Thoracic aorta endothelial cell (primary cell): ENCODE measurements around the gene FABP3. TPM values are rescaled to one million over a fixed set of nuclear protein-coding genes. Genes with fewer than 3 reads are reported as not detected.

Experiments
- total RNA-seq: library from RNA; depleted of rRNA; stranded (reverse); fragments of >200 nt; gene quantifications from 2 replicates; pipeline ENCODE4 v1.2.3, GENCODE V29; 2012

FABP3 gene
- total RNA-seq, result not detected in 2 replicates

GRCh38 chr1:31373056-31373896 lies at the start of gene FABP3:
Gene FABP3 (minus strand): TSS chr1:31373076. CDS start chr1:31373014, 62 bp downstream.

GRCh38 chr1:31412732-31413404 lies 40.0 kb upstream of the FABP3 start, which contains the start of gene SERINC2:
Gene SERINC2 (plus strand): TSS chr1:31413213. CDS start chr1:31413266, 53 bp downstream.

Other genes with a start within 250 kb of the FABP3 start
- gene NKAIN1, start 133.2 kb downstream of the FABP3 start, total RNA-seq, result 0.07 TPM in 1 of 2 replicates, not detected in the other
- 130 and 169 TPM in 2 replicates for gene SNRNP40, start 76.3 kb downstream of the FABP3 start, total RNA-seq
- 41.8 and 42.4 TPM in 2 replicates for gene ZCCHC17, start 76.0 kb downstream of the FABP3 start, total RNA-seq
- 6.0 and 7.0 TPM in 2 replicates for gene SERINC2, start 40.1 kb upstream of the FABP3 start, total RNA-seq
- gene TINAGL1, start 203.4 kb upstream of the FABP3 start, total RNA-seq, result 329 and 456 TPM in 2 replicates
- gene HCRTR1, start 244.6 kb upstream of the FABP3 start, total RNA-seq, result 0.57 and 0.66 TPM in 2 replicates